HG03280 (cell line): Measurements from ENCODE around the gene GSK3B.
"Not testable (repeated sequence)": the region's sequence is repeated elsewhere in the genome, so short reads cannot be mapped to it uniquely, and the experiment has no call there.

Source experiments
- ATAC-seq: cut with Tn5 transposase; IDR thresholded peaks from one replicate; pipeline ENCODE4 v1.9.1; 2021; ENCODE audit warnings: mild to moderate bottlenecking, moderate library complexity; ENCODE audit not compliant: unreplicated experiment

The GSK3B gene

DNA sequence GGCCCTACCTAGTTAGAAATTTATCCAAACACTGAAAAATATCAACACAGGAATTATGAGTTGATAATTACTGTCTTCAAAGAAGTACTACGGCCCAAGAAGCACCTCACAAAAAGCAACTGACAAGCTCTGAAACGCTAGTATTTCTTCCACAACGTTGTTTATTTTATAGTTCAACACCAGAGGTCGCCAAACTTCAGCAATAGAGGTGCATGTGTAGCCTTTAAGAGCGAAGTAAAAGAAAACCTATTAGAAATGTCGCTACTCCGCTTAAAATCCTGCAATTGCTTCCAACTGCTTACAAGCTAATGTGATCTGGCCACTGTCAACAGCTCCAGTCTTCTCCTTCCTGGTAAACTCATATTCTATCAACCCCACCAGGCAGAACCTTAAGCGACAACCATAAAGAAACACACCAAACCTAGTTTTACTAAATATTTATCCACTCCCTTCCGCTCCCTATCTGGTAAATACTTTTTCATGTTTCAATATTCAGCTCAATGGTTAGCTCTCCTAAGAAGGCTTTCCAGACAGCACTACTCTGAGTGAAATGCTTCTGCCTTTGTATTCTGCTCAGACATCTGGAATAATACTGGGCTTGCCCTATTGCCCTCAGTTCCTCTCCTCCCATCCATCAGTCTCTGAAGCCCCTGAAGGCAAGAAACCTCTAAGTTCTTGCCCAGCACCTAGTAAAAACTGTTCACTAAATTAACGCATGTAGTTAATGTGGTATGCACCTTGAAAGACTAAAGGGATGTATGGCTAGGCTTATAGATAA lies 202.1 kb downstream of the GSK3B start:
- peak; percentile 50 for ATAC-seq

DNA sequence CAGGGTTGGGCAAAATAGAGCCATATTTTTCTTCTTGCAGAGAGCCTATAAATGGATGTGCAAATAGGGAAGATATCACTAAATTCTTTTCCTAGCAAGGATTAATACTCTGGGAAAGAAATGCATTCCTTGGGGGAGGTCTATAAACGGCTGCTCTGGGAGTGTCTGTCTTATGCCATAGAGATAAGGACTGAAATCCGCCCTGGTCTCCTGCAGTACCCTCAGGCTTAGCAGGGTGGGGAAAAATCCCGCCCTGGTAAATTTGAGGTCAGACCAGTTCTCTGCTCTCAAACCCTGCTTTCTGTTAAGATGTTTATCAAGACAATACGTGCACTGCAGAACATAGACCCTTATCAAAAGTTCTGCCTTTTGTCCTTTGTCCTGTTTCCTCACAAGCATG lies 205.6 kb downstream of the GSK3B start:
- not testable (repeated sequence) for ATAC-seq

DNA sequence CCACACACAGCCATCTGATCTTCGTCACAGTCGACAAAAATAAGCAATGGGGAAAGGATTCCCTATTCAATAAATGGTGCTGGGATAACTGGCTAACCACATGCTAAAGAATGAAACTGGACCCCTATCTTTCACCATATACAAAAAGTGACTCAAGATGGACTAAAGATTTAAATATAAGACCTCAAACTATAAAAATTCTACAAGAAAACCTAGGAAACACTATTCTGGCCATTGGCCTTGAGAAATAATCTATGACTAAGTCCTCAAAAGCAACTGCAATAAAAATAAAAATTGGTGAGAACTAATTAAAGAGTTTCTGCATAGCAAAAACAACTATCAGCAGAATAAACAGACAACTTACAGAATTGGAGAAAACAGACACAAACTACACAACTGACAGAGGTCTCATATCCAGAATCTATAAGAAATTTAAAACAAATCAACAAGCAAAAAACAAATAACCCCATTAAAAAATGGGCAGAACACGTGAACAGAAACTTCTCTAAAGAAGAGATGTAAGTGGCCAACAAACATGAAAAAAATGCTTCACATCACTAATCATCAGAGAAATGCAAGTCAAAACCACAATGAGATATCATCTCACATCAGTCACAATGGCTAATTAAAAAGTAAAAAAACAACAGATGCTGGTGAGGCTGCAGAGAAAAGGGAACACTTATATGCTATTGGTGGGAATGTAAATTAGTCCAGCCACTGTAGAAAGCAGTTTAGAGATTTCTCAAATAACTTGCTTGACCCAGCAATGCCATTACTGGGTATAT lies 208.3 kb downstream of the GSK3B start:
- no peak for ATAC-seq

DNA sequence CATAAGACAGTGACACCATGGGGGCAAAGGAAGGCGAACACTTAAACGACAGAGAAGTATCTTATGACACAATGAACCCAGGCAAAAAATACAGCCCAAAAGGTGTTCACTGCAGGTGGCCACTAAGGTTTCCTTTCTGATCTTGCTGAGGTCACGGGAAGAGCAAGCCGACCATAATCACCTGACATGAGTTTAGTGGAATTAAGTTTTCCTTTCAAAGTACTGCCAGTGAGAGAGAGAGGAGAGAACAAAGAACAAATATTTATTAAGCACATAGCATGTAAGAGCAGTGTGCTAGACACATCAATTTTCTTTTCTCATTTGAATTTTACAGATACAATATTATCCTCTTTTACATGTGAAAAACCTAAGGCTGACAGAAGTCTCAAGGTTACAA lies 210.1 kb downstream of the GSK3B start:
- no peak for ATAC-seq

DNA sequence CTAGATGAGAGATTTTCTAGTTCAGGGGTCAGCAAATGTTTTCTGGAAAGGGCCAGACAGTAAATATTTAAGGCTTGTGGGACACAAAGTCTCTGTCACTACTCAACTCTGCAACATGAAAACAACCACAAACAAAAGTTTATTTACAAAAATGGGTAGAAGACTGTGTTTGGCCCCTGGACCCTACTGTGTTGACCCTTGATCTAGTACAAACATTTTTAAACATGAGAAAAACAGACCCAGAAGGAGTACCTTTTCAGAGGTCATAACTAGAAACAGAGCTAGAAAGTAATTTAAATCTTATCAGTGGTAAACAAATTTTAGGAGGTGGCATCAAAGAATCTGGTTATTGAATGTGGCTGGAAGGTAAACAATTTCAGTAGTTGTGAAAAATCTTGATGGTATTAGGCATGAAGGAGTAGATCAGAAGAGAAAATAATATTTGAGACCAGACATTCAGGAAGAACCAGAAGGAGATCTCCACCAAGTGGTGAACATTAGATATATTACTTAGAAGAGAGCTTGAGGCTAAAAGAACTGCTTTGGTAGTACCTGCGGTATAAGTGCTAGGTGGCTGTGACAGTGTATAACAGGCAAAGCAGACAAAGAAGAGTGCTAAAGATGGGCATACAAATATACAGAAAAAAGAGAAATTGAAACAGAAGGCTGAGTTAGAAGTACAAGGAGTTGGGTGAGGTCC lies 210.6 kb downstream of the GSK3B start:
- ATAC-seq: no peak

DNA sequence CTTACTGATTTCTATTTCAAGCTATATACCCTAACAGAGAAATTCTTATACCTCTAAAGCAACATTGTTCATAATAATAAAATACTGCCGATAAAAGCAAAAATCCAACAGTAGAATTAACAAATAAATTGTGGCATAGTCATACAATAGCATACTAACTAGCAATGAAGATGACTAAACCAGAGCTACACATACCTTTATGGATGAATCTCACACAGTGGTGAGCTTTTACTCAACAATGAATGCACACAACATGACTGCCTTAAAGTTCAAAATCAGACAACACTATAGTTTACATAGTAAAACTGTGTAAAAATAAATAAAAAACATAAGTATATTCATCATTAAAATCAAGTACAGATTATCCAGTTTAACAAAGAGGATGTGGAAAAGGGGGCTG lies 213.3 kb downstream of the GSK3B start:
- no peak for ATAC-seq

DNA sequence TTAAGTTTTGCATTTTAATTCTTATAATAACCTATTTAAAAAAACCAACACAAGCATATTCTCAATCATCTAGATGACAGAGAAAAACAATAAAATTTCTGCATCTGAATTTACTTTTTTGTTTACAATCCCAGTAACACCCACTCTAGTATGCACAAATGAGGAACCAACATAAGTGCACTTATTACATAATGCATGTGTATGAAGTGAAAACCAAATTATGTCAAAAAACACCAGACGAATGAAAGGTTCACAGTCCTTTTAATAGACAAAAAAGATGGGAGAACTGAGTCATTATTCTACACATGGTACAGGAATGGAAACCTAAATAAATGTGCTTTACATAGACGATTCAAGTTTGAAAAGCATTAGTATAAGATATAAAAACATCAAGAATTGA lies 220.6 kb downstream of the GSK3B start:
- no peak for ATAC-seq

DNA sequence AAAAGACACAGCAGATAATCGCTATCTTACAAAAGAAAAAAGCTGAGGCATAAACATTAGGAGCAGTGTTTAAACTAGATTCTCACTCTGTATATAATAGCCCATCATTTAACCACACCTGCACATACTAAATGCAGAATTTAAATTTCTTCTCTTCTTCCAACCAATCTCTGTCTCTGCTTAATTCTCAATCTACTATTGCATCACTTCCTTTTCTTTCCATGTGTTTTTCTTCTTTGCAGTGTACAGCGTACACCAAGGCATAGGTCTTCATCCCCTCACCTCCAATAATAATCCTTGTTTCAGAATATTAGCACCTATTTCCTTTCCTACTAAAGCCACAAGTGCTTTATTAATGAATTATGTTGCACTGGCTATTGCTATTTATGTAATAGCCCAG lies 221.5 kb downstream of the GSK3B start:
- ATAC-seq: no peak

DNA sequence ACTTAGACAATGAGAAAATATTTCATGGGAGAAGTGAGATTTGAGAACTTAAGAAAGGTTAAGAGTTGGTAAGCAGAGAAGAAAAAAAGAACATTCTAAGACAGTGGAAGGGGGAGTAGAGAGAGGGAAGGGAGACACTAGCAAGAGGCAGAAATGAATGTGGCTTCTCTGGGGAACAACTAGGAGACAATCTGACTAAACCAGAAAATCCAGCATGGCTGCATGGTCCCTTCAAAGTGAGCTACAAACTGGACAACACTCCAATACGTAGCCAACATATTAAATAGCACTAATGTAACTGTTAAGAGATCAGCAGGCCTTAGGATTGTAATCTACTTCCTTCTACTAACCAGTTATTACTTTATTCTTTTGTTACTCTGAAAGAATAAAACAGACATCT lies 222.7 kb downstream of the GSK3B start:
- ATAC-seq: no peak

DNA sequence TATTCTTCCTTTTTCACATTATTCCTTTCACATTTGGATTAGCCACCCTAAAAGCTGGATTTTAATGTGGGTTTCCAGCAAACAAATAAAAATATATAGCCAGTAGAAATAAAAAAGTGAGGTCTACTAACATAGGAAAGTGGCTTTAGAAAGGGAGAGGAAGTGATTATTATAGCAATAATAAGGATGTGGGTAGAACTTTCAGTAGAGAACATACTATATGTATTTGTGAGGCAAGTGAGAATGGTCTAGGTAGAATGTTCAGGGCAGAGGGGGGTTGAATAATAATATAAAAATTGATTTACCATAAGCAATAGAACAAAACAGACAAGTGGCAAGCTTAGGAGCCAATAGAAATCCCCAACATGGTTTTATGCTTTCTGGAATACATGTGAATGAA lies 223.7 kb downstream of the GSK3B start:
- ATAC-seq: no peak

DNA sequence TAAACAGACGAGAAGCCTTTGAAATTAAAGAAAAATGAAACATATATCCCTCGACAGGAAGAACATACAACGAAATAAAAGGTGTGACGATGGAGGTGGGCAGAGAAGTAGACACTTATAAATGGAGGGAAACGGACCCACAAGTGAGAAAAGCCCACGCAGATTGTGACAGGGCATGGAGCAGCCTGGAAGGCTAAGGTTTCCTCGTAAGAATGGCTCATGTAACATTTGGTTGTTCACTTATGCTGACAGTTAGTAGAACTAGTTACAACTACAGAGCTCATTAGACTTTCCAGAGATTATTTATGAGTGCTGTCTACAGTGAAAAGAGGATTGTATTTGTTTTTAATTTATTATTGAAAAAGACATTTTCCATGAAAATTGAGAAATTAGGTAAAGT lies 229.8 kb downstream of the GSK3B start:
- ATAC-seq: no peak

DNA sequence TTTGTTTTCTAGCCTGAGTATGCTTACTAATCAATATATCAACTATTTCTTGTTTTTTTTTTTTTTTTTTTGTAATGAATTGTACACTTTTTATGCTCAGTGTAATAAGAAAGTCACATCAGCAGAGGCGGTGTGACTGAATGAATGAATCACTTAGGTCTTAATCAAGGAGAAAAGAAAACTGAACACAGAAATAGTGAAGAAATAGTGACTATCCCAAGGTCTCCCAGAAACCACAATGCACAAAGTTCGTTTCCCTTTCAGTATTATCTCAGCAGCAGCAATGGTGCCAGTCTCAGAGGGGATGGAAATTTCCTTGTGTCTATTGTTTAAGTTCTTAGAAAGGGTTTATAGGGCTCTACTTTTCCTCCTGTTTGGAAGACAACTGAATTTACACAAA lies 231.6 kb downstream of the GSK3B start:
- ATAC-seq: no peak

DNA sequence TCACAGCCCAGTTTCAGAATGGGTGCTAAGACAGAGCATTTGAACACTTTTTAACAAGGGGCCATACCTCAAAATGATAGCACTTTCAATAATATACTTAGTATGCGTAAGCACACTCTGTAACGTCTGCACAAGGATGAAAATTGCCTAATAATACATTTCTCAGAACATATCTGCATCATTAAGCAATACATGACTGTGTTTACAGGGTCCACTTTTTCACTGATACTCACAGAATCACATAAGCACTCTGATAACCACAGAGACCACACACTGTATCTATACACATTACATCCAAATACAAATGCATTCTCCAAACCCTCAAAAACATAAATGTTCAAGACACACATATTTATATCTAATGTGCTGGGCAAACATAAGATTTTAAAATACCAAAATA lies 232.6 kb downstream of the GSK3B start:
- ATAC-seq: no peak

DNA sequence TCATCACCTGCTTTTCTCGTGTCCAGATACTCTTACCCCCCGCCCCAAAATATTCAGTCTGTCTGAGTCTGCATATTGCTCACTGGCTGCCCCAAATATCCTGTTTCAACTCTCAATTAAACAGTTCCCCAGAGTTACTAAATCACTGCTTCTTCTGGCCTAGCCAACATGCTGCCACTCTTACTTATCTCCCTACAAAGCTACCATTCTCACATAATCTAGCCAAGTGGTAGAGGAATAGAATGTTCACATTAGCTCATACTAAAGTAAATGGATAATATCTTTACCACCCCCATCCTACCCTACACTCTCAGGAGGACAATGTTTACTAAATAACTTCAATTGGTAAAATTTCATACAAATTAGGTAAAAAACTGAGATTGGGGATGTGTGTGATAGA lies 234.5 kb downstream of the GSK3B start:
- ATAC-seq: no peak

DNA sequence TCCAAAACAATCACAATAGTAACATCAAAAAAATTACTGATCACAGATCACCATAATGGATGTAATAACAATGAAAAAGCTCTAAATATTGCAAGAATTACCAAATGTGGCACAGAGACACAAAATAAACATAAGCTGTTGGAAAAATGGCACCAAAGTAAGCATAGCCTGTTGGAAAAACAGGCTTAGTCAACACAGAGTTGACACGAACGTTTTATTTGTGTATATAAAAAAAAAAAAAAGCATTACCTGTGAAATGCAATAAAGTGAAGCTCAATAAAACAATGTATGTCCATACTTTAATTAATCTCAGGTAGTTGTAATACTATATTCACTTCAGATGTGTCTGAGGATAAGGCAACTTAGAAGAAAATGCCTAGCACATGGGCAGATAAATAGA lies 235.3 kb downstream of the GSK3B start:
- no peak for ATAC-seq

DNA sequence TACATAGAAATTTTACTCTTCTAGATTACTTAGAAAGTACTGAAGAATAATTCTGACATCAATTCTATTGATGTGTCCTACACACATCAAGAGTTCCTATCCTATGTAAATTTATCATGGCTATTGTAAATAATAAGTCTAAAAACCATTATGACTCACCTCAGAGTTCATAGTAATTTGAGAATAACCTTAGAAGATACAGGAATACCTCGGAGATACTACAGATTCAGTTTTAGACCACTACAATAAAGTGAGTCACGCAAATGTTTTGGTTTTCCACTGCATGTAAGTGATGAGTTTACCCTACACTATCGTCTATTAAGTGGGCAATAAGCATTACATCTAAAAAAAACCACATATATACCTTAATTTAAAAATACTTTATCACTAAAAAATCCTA lies 237.6 kb downstream of the GSK3B start:
- no peak for ATAC-seq

DNA sequence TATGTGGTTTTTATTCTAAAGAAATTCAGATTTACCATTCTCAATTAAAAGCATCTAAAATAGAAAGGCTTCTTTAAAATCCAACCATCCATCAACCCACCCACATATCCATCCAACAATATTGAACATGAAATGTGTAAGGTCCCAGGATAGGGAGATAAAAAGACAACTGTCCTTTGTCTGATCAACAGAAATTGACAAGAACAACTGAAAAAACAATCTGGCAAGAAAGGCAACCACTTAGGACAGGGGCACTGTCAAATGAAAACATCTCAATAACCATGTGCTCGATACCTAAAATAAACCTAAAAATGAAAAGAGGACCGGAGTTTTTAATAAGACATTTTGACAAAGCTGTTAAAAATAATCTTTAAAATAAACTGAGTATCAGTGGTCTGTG lies 245.1 kb downstream of the GSK3B start:
- no peak for ATAC-seq

DNA sequence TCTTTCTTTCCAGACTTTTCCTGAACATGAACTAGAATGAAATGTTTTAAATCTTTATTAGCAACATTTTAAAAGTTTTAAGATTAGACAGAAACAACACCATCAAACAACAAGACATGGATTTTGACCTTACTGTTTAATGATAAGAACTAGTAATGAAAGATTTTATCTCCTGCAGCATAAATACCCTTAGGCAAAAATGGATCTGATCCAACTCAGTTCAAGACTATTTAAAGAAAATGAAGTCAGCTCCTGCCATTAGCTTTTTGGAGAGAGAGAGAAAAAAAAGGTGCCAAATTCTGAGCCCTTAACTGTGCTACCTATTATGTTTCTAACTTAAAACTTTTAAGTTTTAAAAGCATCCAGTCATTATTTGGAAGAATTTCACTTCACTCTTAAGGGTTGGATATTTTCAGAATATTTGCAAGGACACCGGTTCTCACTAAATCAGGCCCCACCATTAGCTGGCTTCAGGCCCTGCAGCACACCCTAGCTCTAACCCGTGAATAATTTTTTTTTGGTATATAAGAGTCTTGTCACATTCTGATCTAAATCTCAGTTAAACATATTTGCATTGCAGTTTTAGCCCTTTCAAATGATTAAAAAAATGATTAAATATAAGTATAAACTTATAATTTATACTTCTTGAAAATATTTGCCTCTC lies 252.3 kb downstream of the GSK3B start:
- no peak for ATAC-seq

DNA sequence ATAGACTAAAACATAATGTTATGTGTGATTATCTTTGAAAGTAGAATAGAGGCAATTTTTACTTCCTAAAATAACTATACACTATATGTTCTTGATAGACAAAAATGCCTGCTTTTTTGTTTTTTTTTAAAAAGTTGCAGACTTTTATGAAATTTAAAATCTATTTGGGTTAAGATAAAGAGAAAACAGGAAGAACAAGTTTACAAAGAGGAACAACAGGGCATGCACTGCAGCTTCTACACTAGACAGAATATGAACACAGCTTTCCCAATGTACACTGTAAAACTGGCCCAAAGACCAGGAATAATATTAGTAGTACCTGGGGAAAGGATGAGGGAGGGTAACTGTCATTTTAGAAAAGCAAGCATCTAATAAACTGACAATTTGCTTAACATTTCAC lies 258.7 kb downstream of the GSK3B start:
- ATAC-seq: no peak

DNA sequence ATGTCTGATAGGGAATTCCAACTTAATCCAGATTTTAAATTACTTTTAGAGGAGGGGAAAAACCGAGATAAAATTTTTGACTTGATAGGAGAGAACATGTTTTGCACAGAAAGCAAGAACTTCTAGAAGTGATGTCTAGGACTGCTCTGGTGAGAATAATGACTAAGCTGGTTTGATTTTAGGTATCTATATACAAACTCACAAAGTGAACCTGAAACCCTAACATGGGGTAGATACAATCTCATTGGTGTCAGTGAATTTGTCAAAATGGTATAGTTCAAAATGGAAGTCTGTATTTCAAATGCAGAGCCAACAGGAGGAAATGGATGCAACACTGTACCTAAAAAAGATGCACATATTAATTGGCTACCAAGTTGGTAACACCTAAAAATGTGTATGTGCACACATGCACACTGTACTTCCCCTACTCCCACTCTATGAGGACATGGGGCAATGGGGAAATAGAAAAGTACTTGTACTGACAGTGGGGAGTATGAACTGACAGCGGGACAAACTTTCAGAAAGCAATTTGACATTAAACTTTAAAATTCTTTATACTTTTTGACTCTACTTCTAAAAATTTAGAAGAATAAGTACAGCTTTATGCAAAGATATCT lies 259.4 kb downstream of the GSK3B start:
- ATAC-seq: no peak

DNA sequence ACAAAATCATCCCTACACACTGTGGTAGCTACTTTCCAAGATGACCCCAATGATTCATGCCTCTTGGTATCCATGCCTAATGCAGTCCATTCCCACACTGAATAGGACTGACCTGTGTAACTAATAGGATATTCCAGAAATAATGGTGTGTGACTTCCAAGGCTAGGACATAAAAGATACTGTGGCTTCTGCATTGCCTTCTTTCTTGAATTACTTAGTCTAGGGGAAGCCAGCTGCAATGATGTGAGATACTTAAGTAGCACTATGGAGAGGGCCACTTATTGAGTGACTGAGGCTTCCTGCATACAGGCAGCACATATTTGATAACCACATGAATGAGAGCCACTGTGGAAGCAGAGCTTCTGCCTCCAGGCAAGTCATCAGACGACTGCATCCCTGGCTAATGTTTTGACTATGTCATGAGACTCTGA lies 262.3 kb downstream of the GSK3B start:
- no peak for ATAC-seq
